OCI-LY3 (cell line): ENCODE data around the gene ADGRL2.

Experiments
- H2AFZ ChIP-seq: fragments of 200-600, 300-600 bp; shearing (Covaris generic); 2 replicates; pipeline ENCODE4 v1.6.0; 2014; ENCODE audit warnings: antibody characterized with exemption, low read depth, low read length
- H3K27ac ChIP-seq: fragments of 200-600, 300-600 bp; sonication (generic); 2 replicates; pipeline ENCODE4 v1.5.1; 2014; ENCODE audit warnings: mild to moderate bottlenecking, low read length, moderate library complexity, mixed read lengths
- H3K27me3 ChIP-seq: fragments of 200-600, 300-600 bp; sonication (generic); 2 replicates; pipeline ENCODE4 v1.6.1; 2014; ENCODE audit warnings: low read depth, low read length, mixed read lengths
- H3K36me3 ChIP-seq: fragments of 200-600, 300-600 bp; sonication (generic); replicated peaks from 2 replicates; pipeline ENCODE3; 2014; ENCODE audit warnings: low read depth, low read length, mixed read lengths
- H3K4me1 ChIP-seq: fragments of 300-600, 200-600 bp; sonication (generic); 2 replicates; pipeline ENCODE4 v1.6.1; 2014; ENCODE audit warnings: low read length, mixed read lengths
- H3K4me2 ChIP-seq: fragments of 200-600, 300-600 bp; sonication (generic); 2 replicates; pipeline ENCODE4 v1.6.1; 2014; ENCODE audit warnings: low read length, mixed read lengths
- H3K4me3 ChIP-seq: fragments of 300-600, 200-600 bp; sonication (generic); 2 replicates; pipeline ENCODE4 v1.5.1; 2014; ENCODE audit warnings: antibody characterized with exemption, mild to moderate bottlenecking, low read length, moderate library complexity
- H3K79me2 ChIP-seq: fragments of 300-600, 200-600 bp; shearing (Covaris generic); 2 replicates; pipeline ENCODE4 v1.6.1; 2014; ENCODE audit warnings: mild to moderate bottlenecking, low read length, mixed read lengths
- H3K9ac ChIP-seq: fragments of 300-600, 200-600 bp; shearing (Covaris generic); 2 replicates; pipeline ENCODE4 v1.6.0; 2014; ENCODE audit warnings: mild to moderate bottlenecking, low read length, moderate library complexity
- H3K9me3 ChIP-seq: fragments of 200-600, 300-600 bp; shearing (Covaris generic); 2 replicates; pipeline ENCODE4 v1.6.1; 2014; ENCODE audit warnings: low read length, mixed read lengths; ENCODE audit not compliant: insufficient read depth
- H4K20me1 ChIP-seq: fragments of 200-600, 300-600 bp; sonication (generic); 2 replicates; pipeline ENCODE4 v1.6.1; 2016; ENCODE audit warnings: low read length, mixed read lengths; ENCODE audit not compliant: insufficient read depth
- EZH2phosphoT487 ChIP-seq: fragments of 200-600 bp; shearing (Covaris generic); IDR thresholded peaks from 2 replicates; pipeline ENCODE4 v1.6.1; 2018; ENCODE audit warnings: antibody characterized with exemption, mixed run types, low read depth
- TF ChIP-seq, protein P1 (sequence below): fragments of 200-600, 300-600 bp; sonication (generic); IDR thresholded peaks from 2 replicates; pipeline ENCODE4 v1.5.1; 2014; ENCODE audit warnings: antibody characterized with exemption, low read length, low read depth

The ADGRL2 gene

GRCh38 chr1:81976539-81976938, 175.8 kb downstream of the ADGRL2 start:
- TF ChIP-seq, protein P1, sequence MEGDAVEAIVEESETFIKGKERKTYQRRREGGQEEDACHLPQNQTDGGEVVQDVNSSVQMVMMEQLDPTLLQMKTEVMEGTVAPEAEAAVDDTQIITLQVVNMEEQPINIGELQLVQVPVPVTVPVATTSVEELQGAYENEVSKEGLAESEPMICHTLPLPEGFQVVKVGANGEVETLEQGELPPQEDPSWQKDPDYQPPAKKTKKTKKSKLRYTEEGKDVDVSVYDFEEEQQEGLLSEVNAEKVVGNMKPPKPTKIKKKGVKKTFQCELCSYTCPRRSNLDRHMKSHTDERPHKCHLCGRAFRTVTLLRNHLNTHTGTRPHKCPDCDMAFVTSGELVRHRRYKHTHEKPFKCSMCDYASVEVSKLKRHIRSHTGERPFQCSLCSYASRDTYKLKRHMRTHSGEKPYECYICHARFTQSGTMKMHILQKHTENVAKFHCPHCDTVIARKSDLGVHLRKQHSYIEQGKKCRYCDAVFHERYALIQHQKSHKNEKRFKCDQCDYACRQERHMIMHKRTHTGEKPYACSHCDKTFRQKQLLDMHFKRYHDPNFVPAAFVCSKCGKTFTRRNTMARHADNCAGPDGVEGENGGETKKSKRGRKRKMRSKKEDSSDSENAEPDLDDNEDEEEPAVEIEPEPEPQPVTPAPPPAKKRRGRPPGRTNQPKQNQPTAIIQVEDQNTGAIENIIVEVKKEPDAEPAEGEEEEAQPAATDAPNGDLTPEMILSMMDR: no peak
- no peak for TF ChIP-seq EZH2phosphoT487
- H3K27ac ChIP-seq: no peak overlapping the region
- H3K4me2 ChIP-seq: no peak overlapping the region
- no peaks in the 10 kb centered on the region for H3K4me1 ChIP-seq
- no peak overlapping the region for H3K4me3 ChIP-seq
- no peak overlapping the region for H3K9ac ChIP-seq
- no peaks in the 10 kb centered on the region for H3K79me2 ChIP-seq
- H2AFZ ChIP-seq: no peak overlapping the region
- no peaks in the 10 kb centered on the region for H4K20me1 ChIP-seq
- no peaks in the 10 kb centered on the region for H3K9me3 ChIP-seq
- H3K36me3 ChIP-seq: no peaks in the 10 kb centered on the region
- no peaks in the 10 kb centered on the region for H3K27me3 ChIP-seq

- Histone ChIP-seq H3K9me3 (no peaks in the 10 kb centered on the region), H2AFZ (no peak overlapping the region), H3K36me3 (no peaks in the 10 kb centered on the region), H3K27ac (no peak overlapping the region), H3K4me3 (no peak overlapping the region), H3K79me2 (no peaks in the 10 kb centered on the region), H3K27me3 (no peaks in the 10 kb centered on the region), H3K4me1 (peaks cover 2% of the 10 kb centered on the region; the same call in 1 of the 2 replicates), H3K9ac (no peak overlapping the region), H4K20me1 (no peaks in the 10 kb centered on the region), H3K4me2 (no peak overlapping the region)
- TF ChIP-seq, protein P1: no peak
- no peak for TF ChIP-seq EZH2phosphoT487
These were observed 178.2 kb downstream of the ADGRL2 start for GRCh38 chr1:81978945-81979344.

DNA sequence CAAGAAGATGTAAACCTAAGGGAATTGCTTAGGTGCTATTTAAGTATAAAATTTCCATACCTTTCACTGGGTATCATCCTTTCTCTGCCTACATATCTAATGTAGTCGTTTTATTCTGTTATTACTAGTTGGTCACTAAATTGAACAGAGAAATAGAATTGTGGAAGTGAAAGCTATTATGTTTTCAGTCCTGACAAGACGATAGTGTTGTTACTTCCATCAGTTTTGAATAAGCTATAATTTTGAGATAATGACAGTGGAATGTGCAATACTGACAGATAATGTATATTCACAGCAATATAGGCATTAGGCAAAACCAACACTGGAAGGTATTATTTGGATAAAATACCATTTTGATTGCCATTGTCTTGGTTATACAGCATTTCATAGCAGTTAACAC, 181.8 kb downstream of the ADGRL2 start:
- Histone ChIP-seq H4K20me1 (no peaks in the 10 kb centered on the region), H3K9ac (no peak overlapping the region), H3K4me2 (no peak overlapping the region), H3K27me3 (no peaks in the 10 kb centered on the region), H3K4me1 (peaks cover 2% of the 10 kb centered on the region; the same call in 1 of the 2 replicates), H3K4me3 (no peak overlapping the region), H3K79me2 (no peaks in the 10 kb centered on the region), H3K36me3 (no peaks in the 10 kb centered on the region), H2AFZ (no peak overlapping the region), H3K9me3 (no peaks in the 10 kb centered on the region), H3K27ac (no peak overlapping the region)
- TF ChIP-seq, protein P1: no peak
- no peak for TF ChIP-seq EZH2phosphoT487

GRCh38 chr1:81989524-81989923, 188.8 kb downstream of the ADGRL2 start:
- no peak overlapping the region for H2AFZ ChIP-seq
- no peaks in the 10 kb centered on the region for H3K79me2 ChIP-seq
- H3K9me3 ChIP-seq: no peaks in the 10 kb centered on the region
- no peaks in the 10 kb centered on the region for H3K36me3 ChIP-seq
- no peak overlapping the region for H3K4me3 ChIP-seq
- no peaks in the 10 kb centered on the region for H4K20me1 ChIP-seq
- no peaks in the 10 kb centered on the region for H3K27me3 ChIP-seq
- H3K4me2 ChIP-seq: no peak overlapping the region
- H3K27ac ChIP-seq: no peak overlapping the region
- H3K9ac ChIP-seq: no peak overlapping the region
- no peaks in the 10 kb centered on the region for H3K4me1 ChIP-seq
- no peak for TF ChIP-seq EZH2phosphoT487
- TF ChIP-seq, protein P1: no peak
